Amniotic epithelial cell (primary cell): ENCODE data around the gene FCN2.

Experiments used
- DNase-seq: peaks from one replicate; pipeline ENCODE4 v3.0.0-alpha.2; 2010; ENCODE audit warnings: low read depth

FCN2 gene

DNA sequence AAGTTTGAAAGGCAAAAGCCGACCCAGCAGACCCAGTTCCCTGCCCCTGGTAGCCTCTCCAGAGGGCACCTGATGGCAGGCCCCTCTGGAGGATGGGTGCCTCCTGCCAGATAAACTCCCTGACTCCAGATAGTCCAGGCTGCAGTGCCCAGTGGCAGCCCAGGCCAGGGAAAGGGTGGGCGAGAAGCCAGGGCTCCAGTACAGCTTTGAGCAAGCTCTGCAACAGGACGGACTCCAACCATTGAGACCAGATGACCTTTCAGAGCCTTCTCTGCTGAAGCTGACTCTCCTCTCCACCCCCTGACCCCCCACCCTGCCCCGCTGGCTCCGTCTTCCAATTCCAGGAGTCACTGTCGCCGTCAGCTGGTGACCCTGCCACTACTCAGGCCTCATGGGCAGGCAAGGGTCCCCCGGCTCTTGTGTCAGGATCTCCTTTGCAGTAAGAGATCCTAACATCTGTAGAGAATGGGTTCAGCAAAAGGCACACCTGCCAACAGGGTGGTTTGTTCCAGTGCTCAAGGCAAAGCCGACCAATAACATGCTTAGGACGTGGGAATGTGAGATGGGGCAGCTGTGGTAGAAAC lies 52.6 kb downstream of the FCN2 start:
- no peak for DNase-seq

DNA sequence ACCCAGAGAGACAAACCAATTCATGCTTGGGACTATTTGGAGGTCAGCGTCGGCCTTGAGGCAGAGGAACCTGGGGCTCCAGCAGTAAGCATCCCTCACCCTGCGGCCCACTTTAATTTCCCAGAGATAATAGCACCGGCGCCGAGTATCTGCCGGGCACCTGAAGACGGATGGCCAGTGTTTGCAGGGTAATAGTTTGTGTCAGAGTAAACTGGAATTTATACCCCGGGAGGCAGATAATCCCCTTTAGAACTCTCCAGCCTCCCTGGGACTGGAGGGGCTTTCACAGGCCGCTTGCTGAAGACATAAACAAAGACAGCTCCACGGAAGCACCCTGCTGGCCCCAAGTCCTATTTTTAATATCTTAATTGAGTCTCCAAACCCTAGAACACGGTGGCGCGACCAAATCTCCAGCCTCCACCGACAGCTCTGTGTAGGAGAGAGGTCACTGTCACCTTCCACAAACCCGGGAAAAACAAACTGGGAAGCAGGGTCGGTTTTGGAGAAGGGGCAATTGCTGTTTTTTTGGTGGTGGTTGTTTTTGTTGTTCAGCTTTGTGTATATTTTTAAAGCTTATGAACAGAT lies 54.5 kb downstream of the FCN2 start:
- DNase-seq = no peak

DNA sequence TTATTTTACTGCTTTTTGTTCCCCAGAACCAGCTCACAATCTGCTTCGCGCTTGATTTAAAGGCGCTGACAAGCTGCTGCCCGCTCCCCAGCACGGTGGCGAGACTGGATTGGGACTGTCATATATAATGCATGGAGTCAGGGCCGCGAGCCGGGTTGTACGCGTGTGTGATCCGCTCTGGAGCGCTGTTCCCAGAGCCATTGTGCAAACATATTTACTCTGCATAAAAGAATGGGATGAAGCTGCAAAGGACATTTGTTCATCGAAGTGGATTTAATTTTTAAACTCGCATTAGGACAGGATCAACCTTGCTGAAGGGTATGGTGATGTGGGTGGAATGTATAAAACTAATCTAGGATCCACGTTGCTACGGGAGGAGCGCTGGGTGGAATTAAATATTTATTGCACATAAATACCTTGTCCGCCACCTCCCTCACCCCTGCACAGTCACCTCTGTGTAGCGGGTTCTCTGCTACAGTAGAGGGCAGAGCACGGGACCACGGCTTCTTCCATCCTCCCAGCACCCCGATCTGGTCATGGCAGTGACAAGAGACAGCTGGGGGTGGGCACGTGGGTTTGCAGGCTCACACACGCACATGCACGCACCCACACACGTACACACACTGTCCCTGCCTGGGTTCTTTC lies 55.2 kb downstream of the FCN2 start:
- no peak for DNase-seq

DNA sequence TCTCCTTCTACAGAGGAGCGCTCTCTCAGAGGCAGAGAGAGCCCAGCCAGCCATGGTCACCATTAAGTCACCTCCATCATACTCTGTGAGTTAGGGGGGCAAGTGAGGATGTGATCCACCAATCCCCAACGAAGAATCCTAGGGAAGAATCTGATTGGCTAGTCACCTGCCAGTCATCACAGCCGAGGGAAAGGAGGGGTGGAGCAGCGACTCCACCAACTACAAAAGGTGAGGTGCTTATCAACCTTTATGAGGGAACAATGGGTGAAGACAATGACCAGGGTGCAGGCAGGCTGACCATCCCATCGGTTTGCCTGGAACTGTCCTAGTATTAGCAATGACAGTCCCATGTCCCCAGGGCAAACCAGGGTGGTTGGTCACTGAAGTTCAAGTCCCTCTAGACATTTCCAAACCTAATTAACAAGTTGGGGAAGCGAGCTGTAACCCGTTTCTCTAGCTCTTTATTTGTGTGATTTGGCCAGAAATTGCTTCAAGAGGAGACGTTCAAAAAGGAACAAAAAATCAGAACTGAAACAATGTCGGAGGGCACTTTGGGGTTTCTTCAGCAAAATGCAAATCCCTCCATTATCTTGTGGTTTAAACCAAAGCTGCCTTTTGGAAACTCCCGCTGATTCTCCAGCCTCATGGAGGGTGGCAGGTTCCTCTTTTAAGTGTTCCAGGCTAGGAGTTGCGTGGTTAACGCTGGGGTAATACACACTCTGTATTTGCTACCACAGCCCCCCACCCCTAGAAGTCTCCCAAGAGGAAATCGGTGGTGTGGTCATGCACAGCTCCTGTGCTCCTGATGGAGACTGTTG lies 55.9 kb downstream of the FCN2 start:
- DNase-seq = no peak
